Loucy (cell line): ENCODE results near the gene STPG1.

Experiments
- EZH2phosphoT487 ChIP-seq: fragments of 200-600 bp; IDR thresholded peaks from 2 replicates; pipeline ENCODE4 v1.6.1; 2018; ENCODE audit warnings: antibody characterized with exemption, mild to moderate bottlenecking, moderate library complexity, borderline replicate concordance
- TF ChIP-seq, protein P1 (sequence below): fragments of 200-600 bp; sonication (generic); conservative IDR thresholded peaks from 2 replicates; pipeline ENCODE4 v1.5.1; 2014; ENCODE audit warnings: mild to moderate bottlenecking, antibody characterized with exemption, low read length

DNA sequence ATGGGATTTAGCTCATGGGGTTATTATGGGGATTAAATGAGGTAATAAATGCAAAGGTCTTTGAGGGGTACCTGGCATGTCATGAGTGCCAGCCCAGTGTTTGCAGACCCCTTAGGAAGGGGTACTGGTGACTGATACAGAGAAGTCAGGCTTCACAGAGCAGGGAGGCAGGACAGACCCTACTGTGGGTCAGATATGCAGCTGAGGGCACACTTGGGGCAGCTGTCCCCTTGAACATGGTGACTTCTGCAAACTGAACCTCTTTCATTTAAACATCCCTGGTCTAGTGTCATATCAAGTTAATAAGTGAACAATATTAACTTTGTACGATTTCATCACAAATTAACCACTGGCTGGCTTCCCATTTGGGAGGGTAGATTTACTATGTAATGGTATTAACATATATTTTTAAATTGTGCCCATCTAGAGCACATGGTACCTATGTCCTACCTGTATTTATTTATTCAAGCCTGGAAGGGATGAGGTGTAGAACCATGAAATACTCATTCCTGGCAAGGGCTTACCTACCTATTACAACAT is 25.9 kb downstream of the STPG1 start:
- TF ChIP-seq EZH2phosphoT487, result no peak
- TF ChIP-seq, protein P1, sequence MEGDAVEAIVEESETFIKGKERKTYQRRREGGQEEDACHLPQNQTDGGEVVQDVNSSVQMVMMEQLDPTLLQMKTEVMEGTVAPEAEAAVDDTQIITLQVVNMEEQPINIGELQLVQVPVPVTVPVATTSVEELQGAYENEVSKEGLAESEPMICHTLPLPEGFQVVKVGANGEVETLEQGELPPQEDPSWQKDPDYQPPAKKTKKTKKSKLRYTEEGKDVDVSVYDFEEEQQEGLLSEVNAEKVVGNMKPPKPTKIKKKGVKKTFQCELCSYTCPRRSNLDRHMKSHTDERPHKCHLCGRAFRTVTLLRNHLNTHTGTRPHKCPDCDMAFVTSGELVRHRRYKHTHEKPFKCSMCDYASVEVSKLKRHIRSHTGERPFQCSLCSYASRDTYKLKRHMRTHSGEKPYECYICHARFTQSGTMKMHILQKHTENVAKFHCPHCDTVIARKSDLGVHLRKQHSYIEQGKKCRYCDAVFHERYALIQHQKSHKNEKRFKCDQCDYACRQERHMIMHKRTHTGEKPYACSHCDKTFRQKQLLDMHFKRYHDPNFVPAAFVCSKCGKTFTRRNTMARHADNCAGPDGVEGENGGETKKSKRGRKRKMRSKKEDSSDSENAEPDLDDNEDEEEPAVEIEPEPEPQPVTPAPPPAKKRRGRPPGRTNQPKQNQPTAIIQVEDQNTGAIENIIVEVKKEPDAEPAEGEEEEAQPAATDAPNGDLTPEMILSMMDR, result no peak
